ENCODE results near the gene SACS.

The SACS gene

DNA sequence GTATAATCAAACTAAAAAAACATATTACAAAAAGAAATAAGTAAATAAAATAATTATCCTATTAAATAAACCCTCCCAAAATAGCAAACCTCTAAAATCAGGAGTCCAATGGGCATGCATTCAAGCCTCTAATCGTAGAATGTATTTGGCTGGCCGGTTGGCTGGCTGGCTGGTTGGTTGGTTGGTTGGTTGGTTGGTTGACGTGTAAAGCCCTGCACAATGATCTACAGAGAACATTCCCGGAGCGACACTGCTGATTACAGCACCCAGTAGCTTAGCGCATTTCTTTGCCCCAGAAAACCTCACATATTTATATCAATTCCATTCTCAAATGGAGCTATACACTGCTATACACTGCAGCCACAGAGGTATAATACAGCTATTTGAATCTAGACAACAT lies 65.6 kb downstream of the SACS start:
- no peak for DNase-seq (ENCODE audit: low read depth in 2 of 2)

DNA sequence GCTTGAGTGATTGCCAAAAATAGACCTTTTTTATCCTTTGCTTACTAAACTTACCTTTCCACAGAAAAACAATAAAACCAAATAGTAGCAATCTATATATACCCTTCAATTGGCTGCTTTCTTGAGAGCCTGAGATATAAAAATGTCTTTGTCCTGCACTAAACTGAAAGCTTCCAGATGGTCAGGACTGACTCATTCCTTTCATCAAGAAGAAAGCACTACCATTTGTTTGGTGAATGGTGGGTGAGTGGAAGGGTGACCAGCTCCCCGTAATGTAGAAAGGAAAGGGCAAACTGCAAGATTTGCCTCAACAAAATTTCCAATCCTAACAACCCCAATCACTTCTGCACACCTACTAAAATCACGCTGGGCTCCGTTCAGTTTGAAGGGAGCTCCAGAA lies 67.8 kb downstream of the SACS start:
- no peak for DNase-seq (ENCODE audit: low read depth in 2 of 2)

DNA sequence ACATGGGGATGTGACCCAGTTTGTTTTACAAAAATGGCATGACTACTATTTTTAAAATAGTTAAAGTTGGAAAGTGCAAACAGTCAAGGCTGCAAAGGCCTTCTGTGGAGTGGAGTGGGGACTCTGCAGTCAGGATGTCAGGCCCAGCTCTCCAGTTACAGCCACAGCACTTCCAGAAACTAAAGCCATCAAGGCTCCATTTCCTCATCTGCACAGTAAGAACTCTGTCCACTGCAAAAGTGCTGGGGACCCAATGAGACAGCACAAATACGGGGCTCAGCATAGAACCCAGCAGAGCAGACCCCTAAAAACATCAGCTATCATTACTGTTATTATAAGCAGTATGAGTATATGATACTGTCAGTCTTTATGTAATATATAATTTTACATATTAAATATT lies 73.6 kb downstream of the SACS start:
- no peak for DNase-seq (ENCODE audit: low read depth in 2 of 2)

DNA sequence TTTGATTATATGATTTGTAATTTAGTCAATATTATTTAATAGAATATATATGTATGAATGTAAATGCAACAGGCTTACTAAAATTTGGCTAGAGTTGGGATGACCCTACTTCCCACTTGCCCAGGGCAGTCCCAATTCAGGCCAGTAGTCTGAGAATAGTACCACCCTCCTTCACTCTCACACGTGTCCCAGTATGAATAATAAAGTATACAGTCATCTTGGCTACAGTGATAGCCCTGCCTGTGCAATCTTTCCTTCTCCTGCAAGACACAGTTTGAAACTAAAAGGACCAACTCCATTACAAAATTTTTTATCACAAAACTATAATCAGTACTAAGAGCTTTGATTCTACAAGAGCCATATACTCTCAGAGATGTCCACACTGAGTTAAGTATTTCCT lies 76.2 kb downstream of the SACS start:
- DNase-seq (ENCODE audit: low read depth in 2 of 2), result no peak

DNA sequence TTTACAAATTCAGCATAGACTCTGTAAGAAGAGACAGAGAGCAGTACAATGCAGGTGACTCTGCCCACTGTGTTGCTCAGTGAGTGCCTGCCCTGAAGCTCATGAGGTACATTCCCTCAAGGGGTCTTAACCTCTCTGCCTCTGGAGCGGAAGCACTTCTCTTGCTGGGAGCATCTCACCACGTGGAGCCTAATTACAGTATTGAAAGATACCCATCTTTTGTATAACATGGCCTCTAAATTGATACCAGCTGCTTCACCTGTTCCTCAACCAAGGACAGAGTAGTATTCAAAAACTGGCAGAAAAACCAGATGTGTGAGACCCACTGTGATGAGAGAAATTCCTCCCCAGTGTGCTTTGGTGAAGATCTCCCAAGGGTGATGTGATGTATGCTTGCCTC lies 77.1 kb downstream of the SACS start:
- DNase-seq (ENCODE audit: low read depth in 2 of 2), result no peak

- DNase-seq (ENCODE audit: low read depth in 2 of 2), result no peak
Observed at GRCh38 chr13:23354520-23354919, 79.0 kb downstream of the SACS start.

DNA sequence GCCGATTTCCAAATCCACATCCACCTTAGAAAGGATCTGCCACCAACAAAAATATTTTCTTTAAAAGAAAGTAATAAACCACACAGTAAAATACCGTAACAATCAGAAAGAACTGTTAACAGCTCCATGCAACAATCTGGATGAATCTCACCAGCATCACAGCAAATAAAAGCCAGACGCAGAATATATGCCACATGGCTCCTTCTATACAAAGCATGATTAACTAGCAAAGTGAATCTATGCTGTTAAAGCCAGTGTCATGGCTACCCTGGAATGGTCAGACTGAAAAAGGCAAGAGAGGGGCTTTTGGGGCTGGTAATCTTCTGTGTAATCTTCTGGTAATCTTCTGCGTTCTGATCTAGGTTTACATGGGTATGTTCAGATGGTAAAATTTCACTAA lies 81.3 kb downstream of the SACS start:
- no peak for DNase-seq (ENCODE audit: low read depth in 2 of 2)

- DNase-seq (ENCODE audit: low read depth in 2 of 2), result no peak
Observed at GRCh38 chr13:23350009-23350408, 83.5 kb downstream of the SACS start.

DNA sequence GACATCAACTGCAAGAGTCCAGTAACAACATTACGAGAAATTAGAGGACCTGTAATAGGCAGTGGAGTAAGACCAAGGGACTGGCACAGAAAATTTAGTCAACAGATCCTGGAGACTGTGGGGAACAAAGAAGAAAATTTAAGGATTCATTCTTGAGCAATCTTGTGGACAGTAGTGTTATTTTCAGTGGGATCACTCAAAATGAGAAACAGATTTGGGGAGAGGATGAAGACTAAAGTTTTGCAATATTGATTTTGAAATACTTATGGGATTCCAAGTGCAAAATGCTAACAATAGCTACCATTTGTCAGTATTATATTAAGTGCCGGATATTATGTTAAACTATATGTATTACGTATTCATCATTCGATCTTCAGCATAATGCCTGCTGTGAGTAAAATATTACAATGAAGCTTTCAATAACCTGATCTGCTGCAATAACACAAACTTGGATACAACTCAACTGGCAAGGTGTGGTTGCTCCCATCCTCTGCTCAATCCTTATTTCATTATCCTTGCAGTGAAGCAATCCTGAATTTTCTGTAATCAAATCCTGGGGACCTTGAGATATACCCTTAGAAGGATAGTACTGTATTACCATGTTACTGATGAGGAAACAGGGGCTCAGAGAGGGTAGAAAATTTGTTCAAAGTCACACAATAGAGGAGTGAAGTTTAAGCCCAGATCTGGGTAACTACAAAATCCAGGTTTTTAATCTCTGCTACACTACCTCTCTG lies 84.2 kb downstream of the SACS start:
- DNase-seq (ENCODE audit: low read depth in 2 of 2), result no peak

- DNase-seq (ENCODE audit: low read depth in 2 of 2), result no peak
Observed at GRCh38 chr13:23348262-23349127, 85.0 kb downstream of the SACS start.

DNA sequence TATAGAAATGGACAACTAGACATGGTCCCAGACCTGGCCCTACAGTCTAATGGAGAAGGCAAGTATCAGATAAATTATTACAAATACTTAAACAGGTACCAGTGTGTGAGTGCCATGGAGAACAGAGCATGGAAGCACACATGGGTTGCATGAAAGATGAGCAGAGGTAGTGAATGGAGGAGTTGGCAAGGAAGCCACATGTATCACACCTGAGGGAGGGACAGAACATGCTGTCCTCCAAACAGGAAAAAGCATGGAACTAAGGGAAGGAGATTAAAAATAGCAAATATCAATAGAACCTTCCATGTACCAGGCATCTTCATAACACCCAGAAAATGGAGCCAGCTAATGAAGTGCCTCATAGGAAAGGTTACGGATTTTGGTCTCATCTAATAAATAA lies 85.9 kb downstream of the SACS start:
- no peak for DNase-seq (ENCODE audit: low read depth in 2 of 2)

GRCh38 chr13:23344931-23345595 lies 88.4 kb downstream of the SACS start:
- no peak for DNase-seq (ENCODE audit: low read depth in 2 of 2)

DNA sequence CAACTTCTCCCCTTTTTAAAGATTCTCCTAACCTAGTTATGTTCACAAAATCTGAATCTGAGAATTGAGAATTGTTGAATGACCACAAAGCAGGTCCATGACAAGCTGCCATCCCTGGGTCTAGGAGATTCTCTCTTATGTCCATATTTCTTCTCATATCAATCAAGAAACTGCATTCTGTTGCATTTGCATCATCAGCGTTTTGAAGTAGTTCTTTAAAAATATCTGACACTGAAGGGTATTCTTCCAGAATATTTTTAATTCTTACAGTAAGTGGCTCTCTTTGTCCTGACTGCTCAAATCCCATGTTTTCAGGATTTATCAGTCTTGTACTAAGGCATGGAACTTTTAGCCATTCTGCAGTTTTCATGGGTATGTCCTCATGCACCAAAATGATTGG lies 94.3 kb downstream of the SACS start:
- no peak for DNase-seq (ENCODE audit: low read depth in 2 of 2)

GRCh38 chr13:23330356-23330755 lies 103.1 kb downstream of the SACS start:
- DNase-seq (ENCODE audit: low read depth in 2 of 2), result no peak

GRCh38 chr13:23325191-23325590 lies 108.3 kb downstream of the SACS start:
- DNase-seq (ENCODE audit: low read depth in 2 of 2), result no peak

- no peak for DNase-seq (ENCODE audit: low read depth in 2 of 2)
Observed at GRCh38 chr13:23323946-23324709, 109.4 kb downstream of the SACS start.

DNA sequence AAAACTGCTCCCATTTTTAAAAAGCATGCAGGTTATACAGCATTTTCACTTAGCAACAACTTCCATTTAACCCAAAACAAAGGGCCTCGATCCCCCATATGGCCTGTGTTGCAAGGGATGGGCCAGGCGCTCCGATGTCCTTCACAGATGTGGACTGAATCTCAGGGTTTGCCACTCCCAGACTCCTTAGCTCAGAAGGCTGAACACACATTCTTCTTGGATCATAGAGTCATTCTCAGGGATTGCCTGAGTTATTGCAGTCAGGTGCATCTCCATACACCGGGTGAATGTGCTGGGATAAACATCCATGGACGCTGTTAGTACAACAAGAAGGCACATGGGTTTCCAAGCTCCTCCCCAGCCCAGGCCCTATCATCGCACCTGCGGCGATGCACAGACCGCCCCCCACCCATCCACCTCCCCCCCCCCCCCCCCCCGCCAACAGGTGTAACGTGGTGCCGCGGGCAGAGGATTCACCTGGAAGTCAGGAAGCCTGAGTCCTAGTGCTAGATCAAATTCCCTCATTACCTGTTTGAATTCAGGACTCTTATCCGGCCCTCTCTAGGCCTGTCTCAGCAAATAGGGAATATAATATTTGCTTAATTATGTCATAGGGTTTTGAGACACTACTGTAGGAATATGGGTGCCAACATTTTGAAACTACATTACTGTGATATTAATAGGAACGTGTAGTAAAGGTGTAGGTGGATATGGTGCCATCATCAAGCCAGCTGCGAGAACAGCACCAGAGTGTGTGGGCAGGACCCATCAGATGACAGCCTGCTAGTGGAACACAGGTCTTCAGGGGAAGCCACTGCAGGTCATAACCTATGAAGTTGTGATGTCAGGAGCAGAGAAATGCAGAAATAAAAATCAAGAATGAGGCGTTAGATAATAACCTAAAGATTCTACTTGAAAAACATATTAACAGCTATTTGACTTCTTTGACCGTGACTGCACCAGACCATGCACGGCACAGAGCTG lies 110.9 kb downstream of the SACS start:
- no peak for DNase-seq (ENCODE audit: low read depth in 2 of 2)

GRCh38 chr13:23321535-23322241 lies 111.8 kb downstream of the SACS start:
- DNase-seq (ENCODE audit: low read depth in 2 of 2), result no peak

GRCh38 chr13:23320926-23321534 lies 112.5 kb downstream of the SACS start:
- DNase-seq (ENCODE audit: low read depth in 2 of 2), result no peak

DNA sequence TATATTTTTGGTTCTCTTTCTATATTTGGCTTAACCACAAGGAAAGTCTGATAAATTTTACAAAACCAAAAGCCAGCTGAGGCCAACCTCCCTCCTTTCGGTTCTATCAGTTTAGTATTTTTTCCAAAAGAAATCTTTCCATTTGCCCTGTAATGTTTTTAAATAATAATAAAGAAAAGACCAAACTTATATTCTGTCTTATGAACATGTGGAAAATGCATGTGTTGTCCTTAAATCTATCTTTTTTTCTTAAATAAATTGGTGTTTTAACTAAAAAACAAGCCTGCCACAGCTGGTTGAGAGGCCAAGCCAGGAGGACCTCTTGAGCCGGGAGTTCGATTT lies 113.6 kb downstream of the SACS start:
- DNase-seq (ENCODE audit: low read depth in 2 of 2), result no peak

Data from stimulated activated CD4-positive, alpha-beta T cell treated with anti-CD3 and anti-CD28 coated beads, Interleukin-1b, Interleukin-23, amount 100 ng/mL, for 4 hours (primary cell).